SU-DHL-6 (cell line): Measurements from ENCODE around the gene G0S2.

ENCODE experiments used
- H2AFZ ChIP-seq: fragments of 200-600 bp; sonication (generic); 2 replicates; pipeline ENCODE4 v1.6.1; 2014; ENCODE audit warnings: low read depth, mild to moderate bottlenecking, moderate library complexity, mixed read lengths, antibody characterized with exemption, low read length; ENCODE audit not compliant: severe bottlenecking
- H3F3A ChIP-seq: fragments of 200-600 bp; shearing (Covaris generic); 2 replicates; pipeline ENCODE4 v1.6.0; 2016; ENCODE audit warnings: antibody characterized with exemption, mild to moderate bottlenecking; ENCODE audit not compliant: insufficient read depth
- H3K27ac ChIP-seq: fragments of 200-600 bp; sonication (generic); 2 replicates; pipeline ENCODE4 v1.5.1; 2016; ENCODE audit warnings: low read depth, mild to moderate bottlenecking, low read length, moderate library complexity, mixed read lengths
- H3K27me3 ChIP-seq: fragments of 200-600 bp; sonication (generic), shearing (Covaris generic); 2 replicates; pipeline ENCODE4 v1.6.0; 2014; ENCODE audit warnings: mild to moderate bottlenecking, low read length
- H3K36me3 ChIP-seq: fragments of 200-600 bp; sonication (generic); 2 replicates; pipeline ENCODE4 v1.6.1; 2014; ENCODE audit warnings: mild to moderate bottlenecking, low read length, mixed read lengths
- H3K4me2 ChIP-seq: fragments of 300-600, 200-600 bp; shearing (Covaris generic), sonication (generic); 2 replicates; pipeline ENCODE4 v1.6.0; 2014; ENCODE audit warnings: low read length, low read depth, mild to moderate bottlenecking; ENCODE audit not compliant: poor library complexity, severe bottlenecking
- H3K4me3 ChIP-seq: fragments of 200-600 bp; sonication (generic); 2 replicates; pipeline ENCODE4 v1.5.1; 2014; ENCODE audit warnings: antibody characterized with exemption, low read length, mild to moderate bottlenecking, mixed read lengths; ENCODE audit not compliant: insufficient read depth, poor library complexity, severe bottlenecking
- H3K79me2 ChIP-seq: fragments of 200-600 bp; sonication (generic); 2 replicates; pipeline ENCODE4 v1.6.1; 2014; ENCODE audit warnings: mild to moderate bottlenecking, low read length, moderate library complexity; ENCODE audit not compliant: insufficient read depth
- H3K9ac ChIP-seq: fragments of 200-600 bp; sonication (generic); 2 replicates; pipeline ENCODE4 v1.7.0; 2014; ENCODE audit warnings: mild to moderate bottlenecking, low read length
- H3K9me2 ChIP-seq: fragments of 200-600 bp; sonication (generic); replicated peaks from 2 replicates; pipeline ENCODE4 v1.6.1; 2014; ENCODE audit warnings: low read length; ENCODE audit not compliant: insufficient read depth
- H3K9me3 ChIP-seq: fragments of 200-600 bp; sonication (generic); 2 replicates; pipeline ENCODE4 v1.6.1; 2014; ENCODE audit warnings: low read length, mixed read lengths; ENCODE audit not compliant: insufficient read depth
- H4K20me1 ChIP-seq: fragments of 200-600 bp; sonication (generic); 2 replicates; pipeline ENCODE4 v1.6.1; 2014; ENCODE audit warnings: low read depth, mild to moderate bottlenecking, antibody characterized with exemption, low read length, moderate library complexity, mixed read lengths
- CTCF ChIP-seq: fragments of 200-600 bp; sonication (generic); IDR thresholded peaks from one replicate; pipeline ENCODE4 v1.5.1; 2017; ENCODE audit warnings: antibody characterized with exemption, mild to moderate bottlenecking, low read length, moderate library complexity; ENCODE audit not compliant: insufficient read depth, poor library complexity, severe bottlenecking
- EZH2phosphoT487 ChIP-seq: fragments of 200-600 bp; sonication (generic), shearing (Covaris generic); conservative IDR thresholded peaks from 2 replicates; pipeline ENCODE4 v1.6.1; 2018; ENCODE audit warnings: mild to moderate bottlenecking, antibody characterized with exemption, low read length, moderate library complexity, mixed read lengths

G0S2 gene

GRCh38 chr1:209627027-209627731, 48.0 kb upstream of the G0S2 start:
- Histone ChIP-seq H3K27ac (no peak overlapping the region), H3K9ac (no peak overlapping the region), H3K4me3 (no peak overlapping the region), H3K36me3 (no peaks in the 10 kb centered on the region), H3K9me3 (no peaks in the 10 kb centered on the region), H3K9me2 (no peaks in the 10 kb centered on the region), H3K27me3 (no peaks in the 10 kb centered on the region), H4K20me1 (no peaks in the 10 kb centered on the region), H3K79me2 (no peaks in the 10 kb centered on the region), H3K4me2 (no peak overlapping the region), H2AFZ (no peak overlapping the region), H3F3A (no peaks in the 10 kb centered on the region)
- TF ChIP-seq EZH2phosphoT487 (no peak), CTCF (no peak)

GRCh38 chr1:209627732-209628196, 47.4 kb upstream of the G0S2 start:
- no peaks in the 10 kb centered on the region for H3K27me3 ChIP-seq
- TF ChIP-seq EZH2phosphoT487 (no peak), CTCF (peak; percentile 83)
- no peaks in the 10 kb centered on the region for H3K9me2 ChIP-seq
- H4K20me1 ChIP-seq, result no peaks in the 10 kb centered on the region
- no peaks in the 10 kb centered on the region for H3K36me3 ChIP-seq
- H3F3A ChIP-seq, result no peaks in the 10 kb centered on the region
- H3K79me2 ChIP-seq, result no peaks in the 10 kb centered on the region
- H3K9me3 ChIP-seq, result no peaks in the 10 kb centered on the region
- H3K4me3 ChIP-seq, result no peak overlapping the region
- no peak overlapping the region for H3K4me2 ChIP-seq
- no peak overlapping the region for H3K27ac ChIP-seq
- no peak overlapping the region for H3K9ac ChIP-seq
- H2AFZ ChIP-seq, result no peak overlapping the region

- H3K4me2 ChIP-seq, result no peak overlapping the region
- H3K4me3 ChIP-seq, result no peak overlapping the region
- no peaks in the 10 kb centered on the region for H3K79me2 ChIP-seq
- H3K27me3 ChIP-seq, result no peaks in the 10 kb centered on the region
- no peaks in the 10 kb centered on the region for H4K20me1 ChIP-seq
- no peak overlapping the region for H2AFZ ChIP-seq
- TF ChIP-seq CTCF (no peak), EZH2phosphoT487 (no peak)
- no peaks in the 10 kb centered on the region for H3F3A ChIP-seq
- H3K9ac ChIP-seq, result no peak overlapping the region
- H3K9me3 ChIP-seq, result no peaks in the 10 kb centered on the region
- H3K9me2 ChIP-seq, result no peaks in the 10 kb centered on the region
- H3K36me3 ChIP-seq, result no peaks in the 10 kb centered on the region
- no peak overlapping the region for H3K27ac ChIP-seq
These were observed 46.5 kb upstream of the G0S2 start for GRCh38 chr1:209628618-209629299.
